NCI-H526 (cell line): ENCODE data around the gene PCNT.
"Not testable (repeated sequence)": the region's sequence is repeated elsewhere in the genome, so short reads cannot be mapped to it uniquely, and the experiment has no call there.

ENCODE experiments used
- DNase-seq, 2 experiments: peaks; one replicate each; lab custom pipeline; 2025; lab: John Stamatoyannopoulos, UW

Gene PCNT

GRCh38 chr21:46356494-46357334 lies 32.8 kb downstream of the PCNT start:
- DNase-seq, result no peak

GRCh38 chr21:46357335-46357604 lies 33.3 kb downstream of the PCNT start:
- no peak for DNase-seq

GRCh38 chr21:46357684-46358425 lies 33.9 kb downstream of the PCNT start:
- DNase-seq, result no peak

GRCh38 chr21:46361176-46361575 lies 37.2 kb downstream of the PCNT start:
- DNase-seq, result no peak

GRCh38 chr21:46361935-46362334 lies 38.0 kb downstream of the PCNT start:
- no peak for DNase-seq

GRCh38 chr21:46362946-46363345 lies 39.0 kb downstream of the PCNT start:
- DNase-seq, result no peak

- DNase-seq, result no peak
These were observed 39.7 kb downstream of the PCNT start for GRCh38 chr21:46363698-46364097.

- no peak for DNase-seq
These were observed 42.1 kb downstream of the PCNT start for GRCh38 chr21:46366091-46366490.

- DNase-seq, result no peak
These were observed 42.6 kb downstream of the PCNT start for GRCh38 chr21:46366561-46366960.

- DNase-seq, result no peak
These were observed 43.0 kb downstream of the PCNT start for GRCh38 chr21:46366966-46367365.

GRCh38 chr21:46368533-46369285 lies 44.8 kb downstream of the PCNT start:
- no peak for DNase-seq

- DNase-seq, result no peak
These were observed 45.7 kb downstream of the PCNT start for GRCh38 chr21:46369520-46370235.

- no peak for DNase-seq
These were observed 47.5 kb downstream of the PCNT start for GRCh38 chr21:46371204-46372013.

GRCh38 chr21:46372014-46372485 lies 48.1 kb downstream of the PCNT start:
- no peak for DNase-seq

- not testable (repeated sequence) for DNase-seq
These were observed 49.0 kb downstream of the PCNT start for GRCh38 chr21:46372947-46373346.

- DNase-seq, result no peak
These were observed 50.9 kb downstream of the PCNT start for GRCh38 chr21:46374761-46375389.

- DNase-seq, result no peak
These were observed 51.7 kb downstream of the PCNT start for GRCh38 chr21:46375560-46376230.

- DNase-seq, result no peak
These were observed 52.3 kb downstream of the PCNT start for GRCh38 chr21:46376231-46376628.

- DNase-seq, result no peak
These were observed 53.0 kb downstream of the PCNT start for GRCh38 chr21:46376856-46377453.

- no peak for DNase-seq
These were observed 53.8 kb downstream of the PCNT start for GRCh38 chr21:46377789-46378188.
